Measurements from ENCODE around the gene MS4A7.

The MS4A7 gene

DNA sequence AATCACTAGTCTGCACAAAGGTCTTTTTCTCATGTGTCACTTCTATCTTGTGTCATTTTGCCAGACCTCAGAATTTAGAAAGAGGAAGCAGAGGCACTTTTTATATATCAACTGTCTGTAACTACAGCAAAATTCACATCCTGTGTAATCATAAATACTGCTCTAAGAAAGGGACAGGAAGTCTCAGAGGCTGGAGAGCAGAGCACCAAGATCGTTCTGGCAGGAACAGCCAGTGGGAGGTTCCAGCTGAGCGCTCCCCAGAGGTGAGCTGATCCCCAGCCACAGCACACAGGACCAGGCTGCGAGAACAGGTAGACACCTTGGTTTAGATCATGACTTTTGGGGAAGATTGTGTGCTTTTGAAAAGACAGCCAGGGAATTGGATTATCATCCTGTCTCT, at the start of gene MS4A7:
TSS of gene MS4A7 (plus strand) at position 179 of the 400 bp plus-strand sequence. CDS start 4,610 bp downstream, outside the sequence.
- TF ChIP-seq, protein P1, sequence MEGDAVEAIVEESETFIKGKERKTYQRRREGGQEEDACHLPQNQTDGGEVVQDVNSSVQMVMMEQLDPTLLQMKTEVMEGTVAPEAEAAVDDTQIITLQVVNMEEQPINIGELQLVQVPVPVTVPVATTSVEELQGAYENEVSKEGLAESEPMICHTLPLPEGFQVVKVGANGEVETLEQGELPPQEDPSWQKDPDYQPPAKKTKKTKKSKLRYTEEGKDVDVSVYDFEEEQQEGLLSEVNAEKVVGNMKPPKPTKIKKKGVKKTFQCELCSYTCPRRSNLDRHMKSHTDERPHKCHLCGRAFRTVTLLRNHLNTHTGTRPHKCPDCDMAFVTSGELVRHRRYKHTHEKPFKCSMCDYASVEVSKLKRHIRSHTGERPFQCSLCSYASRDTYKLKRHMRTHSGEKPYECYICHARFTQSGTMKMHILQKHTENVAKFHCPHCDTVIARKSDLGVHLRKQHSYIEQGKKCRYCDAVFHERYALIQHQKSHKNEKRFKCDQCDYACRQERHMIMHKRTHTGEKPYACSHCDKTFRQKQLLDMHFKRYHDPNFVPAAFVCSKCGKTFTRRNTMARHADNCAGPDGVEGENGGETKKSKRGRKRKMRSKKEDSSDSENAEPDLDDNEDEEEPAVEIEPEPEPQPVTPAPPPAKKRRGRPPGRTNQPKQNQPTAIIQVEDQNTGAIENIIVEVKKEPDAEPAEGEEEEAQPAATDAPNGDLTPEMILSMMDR (conservative IDR thresholded peaks at IDR 0.05; ENCODE audit: low read depth, low read length): no peak
- no peaks in the 10 kb centered on the region for H4K20me1 ChIP-seq (ENCODE audit: insufficient read depth)
- no peaks in the 10 kb centered on the region for H3K79me2 ChIP-seq (ENCODE audit: insufficient read depth, low read depth)
- H3K27me3 ChIP-seq (ENCODE audit: insufficient read depth, low read depth): no peaks in the 10 kb centered on the region
- no peaks in the 10 kb centered on the region for H3K4me1 ChIP-seq (ENCODE audit: low read depth, poor library complexity, severe bottlenecking)
- no peak within 1 kb of the TSS for H2AFZ ChIP-seq (ENCODE audit: low read depth)
- H3K4me2 ChIP-seq: no peak within 1 kb of the TSS
- no peak within 1 kb of the TSS for H3K9ac ChIP-seq
- H3K36me3 ChIP-seq (ENCODE audit: insufficient read depth): no peaks in the 10 kb centered on the region
- H3K4me3 ChIP-seq (IDR thresholded peaks at IDR 0.05; ENCODE audit: insufficient read depth, low read depth, low read length): no peak within 1 kb of the TSS
- H3K27ac ChIP-seq: no peak within 1 kb of the TSS

- no peak overlapping the region for H3K4me2 ChIP-seq
- no peak overlapping the region for H3K9ac ChIP-seq
- H3K79me2 ChIP-seq (ENCODE audit: insufficient read depth, low read depth): no peaks in the 10 kb centered on the region
- no peak overlapping the region for H2AFZ ChIP-seq (ENCODE audit: low read depth)
- TF ChIP-seq, protein P1 (conservative IDR thresholded peaks at IDR 0.05; ENCODE audit: low read depth, low read length): no peak
- no peaks in the 10 kb centered on the region for H4K20me1 ChIP-seq (ENCODE audit: insufficient read depth)
- H3K4me1 ChIP-seq (ENCODE audit: low read depth, poor library complexity, severe bottlenecking): no peaks in the 10 kb centered on the region
- H3K4me3 ChIP-seq (IDR thresholded peaks at IDR 0.05; ENCODE audit: insufficient read depth, low read depth, low read length): no peak overlapping the region
- no peaks in the 10 kb centered on the region for H3K27me3 ChIP-seq (ENCODE audit: insufficient read depth, low read depth)
- H3K36me3 ChIP-seq (ENCODE audit: insufficient read depth): no peaks in the 10 kb centered on the region
- H3K27ac ChIP-seq: no peak overlapping the region
Measured at GRCh38 chr11:60332846-60333245, 45.5 kb upstream of the MS4A7 start.

GRCh38 chr11:60334005-60334620, 44.2 kb upstream of the MS4A7 start:
- Histone ChIP-seq H3K4me3 (IDR thresholded peaks at IDR 0.05; ENCODE audit: insufficient read depth, low read depth, low read length) (no peak overlapping the region), H4K20me1 (ENCODE audit: insufficient read depth) (no peaks in the 10 kb centered on the region), H2AFZ (ENCODE audit: low read depth) (peak overlapping the region; percentile 61; the same call in 1 of the 2 replicates), H3K4me1 (ENCODE audit: low read depth, poor library complexity, severe bottlenecking) (no peaks in the 10 kb centered on the region), H3K79me2 (ENCODE audit: insufficient read depth, low read depth) (no peaks in the 10 kb centered on the region), H3K27ac (no peak overlapping the region), H3K27me3 (ENCODE audit: insufficient read depth, low read depth) (no peaks in the 10 kb centered on the region), H3K4me2 (no peak overlapping the region), H3K36me3 (ENCODE audit: insufficient read depth) (no peaks in the 10 kb centered on the region), H3K9ac (no peak overlapping the region)
- TF ChIP-seq, protein P1 (conservative IDR thresholded peaks at IDR 0.05; ENCODE audit: low read depth, low read length): peak; percentile 90

- Histone ChIP-seq H3K36me3 (ENCODE audit: insufficient read depth) (no peaks in the 10 kb centered on the region), H3K79me2 (ENCODE audit: insufficient read depth, low read depth) (no peaks in the 10 kb centered on the region), H4K20me1 (ENCODE audit: insufficient read depth) (no peaks in the 10 kb centered on the region), H3K27ac (no peak overlapping the region), H2AFZ (ENCODE audit: low read depth) (no peak overlapping the region), H3K4me2 (no peak overlapping the region), H3K9ac (no peak overlapping the region), H3K4me1 (ENCODE audit: low read depth, poor library complexity, severe bottlenecking) (no peaks in the 10 kb centered on the region), H3K27me3 (ENCODE audit: insufficient read depth, low read depth) (no peaks in the 10 kb centered on the region), H3K4me3 (IDR thresholded peaks at IDR 0.05; ENCODE audit: insufficient read depth, low read depth, low read length) (no peak overlapping the region)
- TF ChIP-seq, protein P1 (conservative IDR thresholded peaks at IDR 0.05; ENCODE audit: low read depth, low read length): no peak
Measured at GRCh38 chr11:60336767-60337391, 41.5 kb upstream of the MS4A7 start.
